IPS DF 4.7 (cell line): Measurements from ENCODE around the gene CAPRIN1.
A peak's percentile ranks its signal among the peaks of the same experiment; 100 is the strongest.
"Not testable (repeated sequence)": the region's sequence is repeated elsewhere in the genome, so short reads cannot be mapped to it uniquely, and the experiment has no call there.

Source experiments
- DNase-seq: peaks from one replicate; pipeline ENCODE4 v3.0.0-alpha.2; 2013; ENCODE audit warnings: low spot score; ENCODE audit errors: extremely low read depth

The CAPRIN1 gene

DNA sequence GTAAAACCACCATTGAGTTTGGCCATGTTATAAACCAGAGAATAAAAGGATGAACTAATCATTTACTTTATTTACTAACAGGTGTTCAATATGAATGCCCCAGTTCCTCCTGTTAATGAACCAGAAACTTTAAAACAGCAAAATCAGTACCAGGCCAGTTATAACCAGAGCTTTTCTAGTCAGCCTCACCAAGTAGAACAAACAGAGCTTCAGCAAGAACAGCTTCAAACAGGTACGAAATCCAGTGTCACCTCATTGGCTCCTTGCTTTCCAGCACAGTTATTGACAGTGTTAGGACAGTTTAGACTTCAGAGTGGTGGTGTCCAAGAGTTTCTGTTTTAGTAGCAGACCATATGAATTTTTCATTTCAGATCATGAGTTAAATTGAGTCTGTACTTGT lies 40.3 kb downstream of the CAPRIN1 start:
- no peak for DNase-seq

DNA sequence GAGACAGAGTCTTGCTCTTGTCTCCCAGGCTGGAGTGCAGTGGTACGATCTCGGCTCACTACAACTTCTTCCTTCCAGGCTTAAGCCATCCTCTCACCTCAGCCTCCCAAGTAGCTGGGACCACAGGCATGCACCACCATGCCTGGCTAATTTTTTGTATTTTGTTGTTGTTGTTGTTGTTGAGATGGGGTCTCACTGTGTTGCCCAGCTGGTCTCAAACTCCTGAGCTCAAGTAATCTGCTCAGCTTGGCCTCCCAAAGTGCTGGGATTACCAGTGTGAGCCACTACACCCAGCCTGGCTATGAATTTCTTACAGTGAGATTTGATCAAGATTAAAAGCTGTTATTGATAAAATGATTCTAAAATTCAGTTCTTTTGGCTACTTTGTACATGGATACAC lies 43.4 kb downstream of the CAPRIN1 start:
- DNase-seq: not testable (repeated sequence)

DNA sequence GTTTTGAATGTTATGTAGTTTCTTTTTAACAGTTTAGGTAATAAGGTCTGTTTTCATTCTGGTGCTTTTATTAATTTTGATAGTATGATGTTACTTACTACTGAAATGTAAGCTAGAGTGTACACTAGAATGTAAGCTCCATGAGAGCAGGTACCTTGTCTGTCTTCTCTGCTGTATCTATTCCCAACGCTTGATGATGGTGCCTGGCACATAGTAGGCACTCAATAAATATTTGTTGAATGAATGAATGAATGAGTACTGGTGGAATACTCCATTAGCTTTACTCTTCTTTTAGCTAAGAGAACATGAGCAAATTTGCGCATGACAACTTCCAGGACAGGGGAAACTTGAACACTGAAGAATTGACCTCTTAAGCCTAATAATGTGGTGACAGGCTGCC lies 47.3 kb downstream of the CAPRIN1 start:
- no peak for DNase-seq

DNA sequence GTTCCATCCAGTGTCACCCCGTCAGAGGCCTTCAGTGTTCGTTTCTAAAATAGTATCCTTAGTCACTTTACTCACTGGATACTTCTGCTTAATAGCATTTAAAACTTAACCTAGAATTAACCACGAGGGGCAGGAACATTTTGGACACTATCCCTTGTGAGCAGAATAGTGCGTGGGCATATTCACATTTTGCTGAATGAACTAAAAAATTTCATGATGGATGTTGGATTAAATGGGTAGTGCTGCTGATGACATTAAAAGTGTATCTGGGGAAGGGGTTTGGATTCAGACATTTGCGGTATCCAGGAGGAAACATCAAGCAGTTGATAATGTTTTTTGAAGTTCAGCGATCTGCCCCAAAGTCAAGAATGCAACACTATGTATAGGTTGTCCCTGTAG lies 53.1 kb downstream of the CAPRIN1 start:
- DNase-seq: no peak

DNA sequence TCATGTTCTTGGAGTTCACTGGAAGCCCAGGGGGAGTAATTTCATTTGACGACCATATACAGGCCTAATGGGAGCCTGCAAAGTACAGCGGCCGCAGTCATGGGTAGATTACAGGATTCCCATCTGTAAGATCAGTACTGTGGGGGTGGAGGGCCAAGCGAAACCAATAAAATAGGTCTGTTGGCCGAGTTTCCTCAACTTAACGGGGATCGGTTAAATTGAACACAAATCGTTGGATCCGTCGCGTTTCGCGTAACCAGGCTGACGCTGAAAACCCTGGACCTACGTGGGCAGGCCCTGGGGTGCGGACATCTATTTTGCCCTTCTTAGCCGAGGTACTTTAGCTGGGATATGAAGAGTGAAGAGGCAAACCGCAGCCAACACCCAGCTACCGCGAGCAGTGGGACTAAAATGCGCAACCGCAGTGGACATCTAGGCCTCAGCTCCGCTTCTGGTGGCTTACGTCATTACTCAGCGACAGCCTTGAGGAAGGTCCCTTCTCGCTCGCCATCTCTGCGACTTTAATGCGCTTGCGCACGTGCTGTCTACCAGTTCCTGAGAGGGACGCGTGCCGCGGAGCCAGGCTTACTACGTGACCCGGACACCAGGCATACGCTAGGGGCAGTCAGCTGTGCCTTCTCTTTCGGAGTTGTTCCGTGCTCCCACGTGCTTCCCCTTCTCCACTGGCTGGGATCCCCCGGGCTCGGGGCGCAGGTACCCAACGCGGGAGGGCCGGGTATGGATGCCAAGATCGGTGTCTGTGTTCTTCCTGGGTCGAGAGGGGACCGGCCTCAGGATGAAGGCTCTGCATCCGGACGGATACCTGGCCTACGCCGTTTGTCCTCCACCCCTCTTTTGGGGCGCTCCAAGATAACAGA lies 53.8 kb downstream of the CAPRIN1 start, which contains the start of gene NAT10:
TSS of gene NAT10 (plus strand) at position 551 of the 878 bp plus-strand sequence. CDS start 2,597 bp downstream, outside the sequence.
- DNase-seq: peak; percentile 99

DNA sequence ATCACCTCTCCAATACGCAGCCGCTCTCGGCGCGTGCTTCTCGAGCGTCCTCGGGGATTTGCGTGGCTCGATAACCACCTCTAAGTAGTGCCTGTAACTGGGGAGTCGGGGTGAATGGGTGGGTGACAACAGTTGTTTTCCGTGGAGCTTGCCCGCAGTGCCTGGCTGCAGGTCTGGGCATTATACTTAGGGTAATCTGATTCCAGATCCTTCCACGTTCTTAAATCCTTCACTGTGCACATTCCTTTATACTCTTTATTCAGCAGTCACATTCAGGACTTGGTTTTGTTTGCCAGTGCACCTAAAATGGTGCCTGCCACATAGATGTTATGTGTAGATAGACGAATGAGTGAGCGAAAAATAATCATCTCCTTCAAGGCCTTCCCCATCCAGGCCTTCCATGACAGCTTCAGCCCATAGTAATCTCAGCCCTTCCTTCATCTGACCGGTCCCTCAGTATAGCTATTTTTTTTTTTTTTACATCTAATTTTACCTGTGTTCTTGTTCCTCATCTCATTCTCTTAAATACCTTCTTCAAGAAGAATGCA lies 54.5 kb downstream of the CAPRIN1 start:
- DNase-seq: no peak

DNA sequence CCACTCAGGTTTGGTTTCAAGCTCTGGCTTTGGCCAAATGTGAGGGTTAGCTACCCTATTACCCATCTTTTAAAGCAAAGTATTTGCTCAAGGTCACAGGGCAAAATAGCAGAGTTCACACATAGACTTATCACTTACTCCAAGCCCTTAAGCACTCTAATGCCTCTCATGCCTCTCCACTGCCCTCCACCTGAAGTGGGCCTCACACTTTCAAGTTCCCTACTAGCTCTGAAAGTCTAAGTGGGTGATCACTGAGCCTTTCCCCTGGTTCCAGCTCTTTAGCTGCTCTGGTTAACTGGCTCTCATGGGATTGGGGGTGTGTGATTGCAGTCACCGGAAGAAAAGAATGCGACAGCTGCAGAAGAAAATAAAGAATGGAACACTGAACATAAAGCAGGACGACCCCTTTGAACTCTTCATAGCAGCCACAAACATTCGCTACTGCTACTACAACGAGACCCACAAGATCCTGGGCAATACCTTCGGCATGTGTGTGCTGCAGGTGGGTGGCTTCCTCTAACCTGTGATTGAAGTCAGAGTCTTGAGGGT lies 60.3 kb downstream of the CAPRIN1 start:
- DNase-seq: no peak

DNA sequence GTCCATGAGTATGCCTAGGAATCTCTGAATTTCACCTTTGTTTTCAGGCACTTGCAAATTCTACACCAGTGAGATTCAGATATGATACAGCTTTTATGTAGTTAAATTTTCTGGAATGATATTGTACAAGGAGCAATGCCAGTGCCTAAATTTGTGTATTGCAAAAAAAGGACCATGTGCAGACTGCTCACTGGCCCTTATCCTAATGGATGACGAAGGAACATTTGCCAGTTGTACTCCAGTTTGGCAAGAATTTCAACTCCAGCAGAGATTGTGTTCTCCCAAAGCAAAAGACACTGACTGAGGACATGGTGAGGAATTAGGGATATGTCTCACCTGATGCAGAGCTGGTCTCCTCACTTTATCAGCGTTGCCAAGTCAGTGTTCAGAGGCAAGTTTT lies 62.5 kb downstream of the CAPRIN1 start:
- DNase-seq: no peak

DNA sequence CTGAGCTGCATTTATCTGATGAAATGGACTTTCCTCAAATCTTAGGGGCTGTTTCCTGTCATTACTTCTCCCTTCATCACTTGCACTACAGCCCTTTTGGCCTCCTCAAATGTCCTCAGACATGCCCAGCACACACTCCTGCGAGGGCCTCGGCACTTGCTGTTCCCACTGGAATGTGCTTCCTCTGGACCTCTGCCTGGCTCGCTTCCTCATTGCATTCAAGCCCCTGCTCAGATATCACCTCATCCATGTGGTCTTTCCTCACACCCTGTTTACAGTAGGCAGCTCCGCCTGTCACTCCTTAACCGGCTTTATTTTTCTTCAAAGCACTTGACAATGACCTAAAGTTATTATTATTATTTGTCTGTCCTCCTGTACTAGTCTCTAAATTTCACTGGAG lies 62.9 kb downstream of the CAPRIN1 start:
- DNase-seq: no peak

DNA sequence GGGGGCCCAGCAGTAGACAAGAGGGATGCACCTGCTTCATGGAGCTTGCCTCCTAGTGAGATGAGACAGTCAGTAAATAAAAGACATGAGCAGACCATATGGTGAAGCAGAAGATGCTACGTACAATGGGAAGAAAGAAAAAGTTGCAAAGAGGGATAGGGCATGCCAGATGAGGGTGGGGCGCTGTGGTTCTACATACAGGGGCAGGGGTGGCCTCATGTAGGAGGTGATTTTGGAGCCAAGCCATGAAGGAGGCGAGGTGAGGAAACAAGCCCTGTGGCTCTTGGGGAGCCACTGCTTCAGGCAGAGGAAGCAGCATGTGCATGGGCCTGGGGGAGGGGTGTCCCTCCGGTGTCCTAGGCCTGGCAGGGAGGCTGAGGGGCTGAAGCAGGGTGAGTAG lies 69.1 kb downstream of the CAPRIN1 start:
- no peak for DNase-seq

DNA sequence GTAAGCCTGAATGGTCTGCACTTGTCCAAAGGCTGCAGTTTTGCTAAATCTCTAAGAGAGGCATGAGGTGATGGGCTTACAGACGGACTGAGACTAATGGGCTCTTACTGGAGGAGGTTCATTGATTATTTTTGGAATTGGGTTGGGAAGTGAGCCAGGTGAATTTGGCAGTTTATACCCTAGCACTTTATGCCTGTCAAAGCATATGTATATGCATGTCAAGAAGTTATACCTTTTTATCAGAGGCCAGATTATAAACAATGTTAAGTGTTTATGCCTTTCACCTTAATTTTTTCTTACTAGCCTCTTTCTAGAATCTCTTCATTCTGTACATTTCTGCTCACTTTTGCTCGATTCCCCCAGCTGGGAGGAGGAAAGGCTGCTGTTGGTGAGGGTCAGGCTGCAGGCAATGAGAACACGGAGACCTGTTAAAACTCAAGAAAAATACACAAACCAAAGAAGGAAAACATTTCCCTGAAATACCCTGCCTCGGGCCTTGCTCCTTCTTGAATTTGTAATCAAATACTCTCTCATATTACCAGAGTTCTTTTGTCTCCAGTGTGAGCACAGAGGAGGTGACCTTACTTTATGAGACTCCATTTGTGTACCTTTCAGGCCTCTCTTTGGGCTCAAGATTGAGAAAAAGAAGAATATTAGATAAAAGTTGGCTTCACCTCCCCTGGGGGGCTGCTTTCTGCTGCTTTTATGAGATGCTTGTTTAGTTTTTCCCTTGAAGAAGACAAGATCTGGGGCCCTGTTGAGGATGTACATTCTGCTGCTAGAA lies 73.5 kb downstream of the CAPRIN1 start:
- no peak for DNase-seq

DNA sequence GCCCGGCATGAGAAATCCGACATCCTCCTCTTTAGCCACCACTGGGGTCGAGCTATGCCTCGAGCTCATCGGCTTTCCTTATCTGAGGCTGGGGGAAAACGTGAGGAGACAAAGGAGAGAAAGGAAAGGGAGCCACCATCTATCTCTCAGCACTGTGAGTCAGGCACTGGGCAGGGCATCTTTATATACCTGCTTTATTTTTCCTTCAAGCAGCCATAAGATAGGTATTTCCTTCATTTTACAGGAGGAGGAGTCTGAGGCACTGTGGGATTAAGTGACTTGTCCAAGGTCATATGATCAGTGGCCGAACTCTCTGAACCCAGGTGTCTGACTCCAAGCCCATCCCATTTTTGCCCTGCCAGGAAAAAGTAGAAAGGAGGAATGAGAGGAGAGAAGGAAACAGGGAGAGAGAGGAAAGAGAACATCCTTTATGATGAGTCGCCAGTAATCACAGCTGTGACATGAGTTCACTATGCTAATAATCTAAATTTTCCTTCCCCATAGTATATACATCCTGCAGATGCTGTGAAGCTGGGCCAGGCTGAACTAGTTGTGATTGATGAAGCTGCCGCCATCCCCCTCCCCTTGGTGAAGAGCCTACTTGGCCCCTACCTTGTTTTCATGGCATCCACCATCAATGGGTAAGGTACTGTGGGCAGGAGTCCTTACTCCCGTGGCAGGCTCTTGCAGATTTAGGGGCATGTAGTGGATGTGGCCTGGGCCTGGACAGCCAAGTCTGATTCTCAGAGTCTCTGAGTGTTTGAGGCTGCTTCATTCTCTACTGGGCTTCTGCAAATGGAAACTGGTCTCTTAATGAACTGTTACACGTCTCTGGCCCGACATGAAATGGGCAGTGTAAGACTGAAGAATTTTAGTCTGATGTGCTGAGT lies 75.7 kb downstream of the CAPRIN1 start:
- DNase-seq: no peak

DNA sequence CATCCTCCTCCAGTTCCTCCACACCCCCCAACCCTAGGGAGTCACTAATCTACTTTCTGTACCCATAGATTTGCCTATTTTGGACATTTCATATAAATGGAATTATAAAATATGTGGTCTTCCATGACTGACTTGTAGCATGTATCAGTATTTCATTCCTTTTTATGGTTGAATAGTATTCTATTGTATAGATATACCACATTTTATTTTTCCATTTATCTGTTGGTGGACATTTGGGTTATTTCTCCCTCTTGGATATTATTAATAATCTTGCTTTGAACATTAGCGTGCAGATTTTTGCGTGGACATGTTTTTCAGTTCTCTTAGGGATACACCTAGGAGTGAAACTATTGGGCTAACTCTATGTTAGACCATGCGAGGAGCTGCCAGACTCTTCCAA lies 77.3 kb downstream of the CAPRIN1 start:
- no peak for DNase-seq

DNA sequence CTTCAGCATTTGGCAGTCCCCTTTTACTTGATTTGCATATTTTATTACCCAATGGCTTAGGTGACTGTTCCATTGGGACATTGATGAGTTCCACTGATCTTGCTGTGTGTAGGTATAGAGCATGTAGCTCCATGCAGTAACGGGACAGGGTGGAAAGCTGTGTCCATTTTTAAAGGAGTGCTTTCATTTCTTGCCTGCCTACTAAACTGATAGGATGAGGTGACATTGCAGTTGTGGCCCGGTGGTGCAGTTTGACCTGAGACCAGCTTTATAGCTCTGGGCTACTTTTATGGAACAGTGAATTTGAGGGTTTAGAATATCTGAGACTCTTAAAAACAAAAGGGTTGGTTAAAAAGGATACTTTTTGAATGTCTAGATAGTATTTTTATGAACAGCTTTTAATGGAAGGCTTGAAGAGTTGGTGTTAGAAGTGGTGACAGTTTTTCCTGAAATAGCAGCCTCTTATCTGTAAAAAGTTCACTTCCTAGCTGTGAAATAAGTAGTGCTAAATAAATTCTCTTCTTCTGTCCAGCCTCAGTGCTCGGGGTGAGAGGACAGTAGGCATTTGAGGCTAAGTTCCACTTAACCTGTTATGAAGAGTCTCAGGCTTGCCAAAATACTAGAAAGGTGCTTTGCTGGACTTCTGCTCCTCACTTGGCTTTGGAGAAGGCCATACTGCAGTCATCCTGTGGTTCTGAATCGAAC lies 80.9 kb downstream of the CAPRIN1 start:
- DNase-seq: no peak

DNA sequence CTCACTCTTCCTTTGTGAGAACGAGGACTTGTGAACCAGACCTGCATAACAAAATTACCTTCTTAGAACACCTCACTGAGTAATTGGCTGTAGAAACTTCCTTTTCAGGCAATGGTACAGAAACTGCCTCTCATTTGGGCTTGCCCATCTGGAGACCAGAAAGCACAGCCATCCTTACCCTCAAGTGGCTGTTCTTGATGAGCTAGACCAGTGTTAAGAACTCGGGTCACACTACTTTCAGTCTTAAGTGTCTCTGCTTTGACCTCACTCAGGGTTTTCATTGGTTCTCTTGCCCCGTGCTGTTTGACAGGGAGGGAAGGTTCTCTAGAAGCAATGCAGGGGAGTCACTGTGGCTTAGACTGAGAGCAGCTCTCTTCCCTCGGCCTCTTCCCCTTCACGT lies 83.2 kb downstream of the CAPRIN1 start:
- no peak for DNase-seq

DNA sequence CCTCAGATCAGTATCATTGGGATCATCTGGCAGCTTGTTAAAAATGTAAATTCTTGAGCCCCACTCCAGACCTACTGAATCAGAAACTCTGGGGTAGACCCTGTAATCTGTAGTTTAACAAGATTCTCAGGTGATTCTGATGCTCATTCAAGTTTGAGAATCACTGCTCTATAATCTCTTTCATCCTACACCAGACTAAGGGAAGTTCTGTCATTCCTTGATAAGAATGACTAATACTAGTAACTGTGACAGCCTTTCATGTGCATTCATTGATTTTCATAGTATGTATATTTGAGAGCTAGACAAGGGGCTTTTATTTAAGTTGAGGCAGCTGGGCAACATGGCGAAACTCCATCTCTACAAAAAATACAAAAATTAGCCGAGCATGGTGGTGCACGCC lies 83.9 kb downstream of the CAPRIN1 start:
- no peak for DNase-seq

DNA sequence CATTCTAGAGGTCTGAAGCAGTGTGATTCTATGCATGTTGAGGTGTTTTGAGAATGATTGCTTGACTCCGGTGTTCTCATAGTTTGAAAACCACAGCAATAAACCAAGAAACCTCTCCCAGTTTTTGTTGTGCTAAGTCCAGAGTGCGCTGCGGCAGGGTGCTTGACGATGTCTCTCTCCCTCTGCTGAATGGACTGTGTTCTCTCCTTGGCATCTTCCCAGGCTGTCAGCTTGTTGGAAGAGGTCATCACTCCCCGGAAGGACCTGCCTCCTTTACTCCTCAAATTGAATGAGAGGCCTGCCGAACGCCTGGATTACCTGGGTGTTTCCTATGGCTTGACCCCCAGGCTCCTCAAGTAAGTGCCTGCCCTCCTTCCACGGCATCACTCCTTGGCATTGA lies 84.9 kb downstream of the CAPRIN1 start:
- DNase-seq: no peak

DNA sequence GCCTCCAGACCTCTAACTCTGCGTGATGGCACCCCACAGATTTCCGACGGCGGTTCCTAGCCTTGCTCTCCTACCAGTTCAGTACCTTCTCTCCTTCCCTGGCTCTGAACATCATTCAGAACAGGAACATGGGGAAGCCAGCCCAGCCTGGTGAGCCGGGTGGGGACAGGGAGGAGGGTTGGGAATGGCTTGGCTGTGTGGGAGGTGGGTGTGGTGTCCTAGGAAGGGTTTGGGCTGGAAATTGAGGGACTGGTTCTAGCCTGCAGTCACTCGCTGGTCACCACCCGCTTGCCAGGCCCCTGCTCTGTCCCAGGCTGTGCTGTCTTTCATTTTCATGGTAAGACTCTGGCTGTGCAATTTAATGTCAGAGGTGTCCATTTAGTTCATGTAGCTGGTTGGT lies 87.8 kb downstream of the CAPRIN1 start:
- no peak for DNase-seq

DNA sequence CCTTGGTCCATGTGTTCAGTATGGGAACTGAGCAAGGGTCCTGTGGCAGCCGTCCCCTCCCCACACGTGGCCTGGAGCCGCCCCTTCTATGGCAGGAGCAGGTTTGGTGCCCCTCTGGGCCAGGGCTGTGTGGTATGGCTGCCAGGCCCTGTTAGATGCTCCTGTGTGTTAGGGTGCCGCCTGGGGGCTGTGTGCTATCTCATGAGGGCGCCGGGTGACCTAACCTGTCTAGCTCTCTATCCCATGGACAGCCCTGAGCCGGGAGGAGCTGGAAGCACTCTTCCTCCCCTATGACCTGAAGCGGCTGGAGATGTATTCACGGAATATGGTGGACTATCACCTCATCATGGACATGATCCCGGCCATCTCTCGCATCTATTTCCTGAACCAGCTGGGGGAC lies 88.6 kb downstream of the CAPRIN1 start:
- no peak for DNase-seq

DNA sequence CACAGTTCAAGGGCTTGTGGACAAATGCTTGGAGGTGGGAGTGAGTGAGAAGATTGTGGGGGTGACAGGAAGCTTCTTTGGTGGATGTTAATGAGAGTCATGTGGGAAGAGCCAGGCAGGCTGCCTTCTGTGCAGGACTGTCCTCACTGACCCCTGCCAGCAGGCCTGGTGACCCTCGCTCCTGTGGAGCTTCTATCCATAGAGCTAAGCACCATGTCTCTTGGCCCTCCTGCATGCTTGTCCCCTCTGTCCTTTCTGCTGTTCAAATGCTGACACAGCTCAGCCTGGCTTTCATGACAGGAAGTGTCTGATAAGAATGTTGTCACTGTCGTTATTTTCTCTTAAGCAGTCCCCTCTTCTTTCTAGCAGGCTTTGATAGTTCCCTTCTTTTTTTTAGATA lies 91.5 kb downstream of the CAPRIN1 start:
- no peak for DNase-seq
